Ascending aorta (tissue), 2 donors: Measurements from ENCODE around the gene SRGAP1. TPM values are rescaled to one million over a fixed set of nuclear protein-coding genes. Genes with fewer than 3 reads are reported as not detected.
A peak's percentile ranks its signal among the peaks of the same experiment; 100 is the strongest.

Experiments used
- DNase-seq, 2 donors: peaks; one replicate each; pipeline ENCODE4 v3.0.0-alpha.2; 2019; ENCODE audit warnings: low spot score in 2 of 2
- H3K27ac ChIP-seq, 2 donors: fragments of 200-600 bp; sonication (generic); one replicate each; pipeline ENCODE4 v1.5.1; 2016 to 2017; ENCODE audit warnings: mild to moderate bottlenecking in 1 of 2
- H3K27me3 ChIP-seq: fragments of 200-600 bp; sonication (generic); one replicate; pipeline ENCODE4 v1.5.1; 2017
- H3K36me3 ChIP-seq, 2 donors: fragments of 200-600 bp; sonication (generic); one replicate each; pipeline ENCODE4 v1.5.1; 2016
- H3K4me1 ChIP-seq, 2 donors: fragments of 200-600 bp; sonication (generic); one replicate each; pipeline ENCODE4 v1.5.1; 2016 to 2017; ENCODE audit warnings: mild to moderate bottlenecking in 1 of 2
- H3K4me3 ChIP-seq, 2 donors: fragments of 200-600 bp; sonication (generic); one replicate each; pipeline ENCODE4 v1.5.1; 2016 to 2017; ENCODE audit warnings: mild to moderate bottlenecking in 1 of 2
- H3K9me3 ChIP-seq, 2 donors: fragments of 200-600 bp; sonication (generic); one replicate each; pipeline ENCODE4 v1.5.1; 2016
- intact Hi-C: fragments of 100-400 bp; cut with DNase I; formaldehyde crosslinking; loops from one replicate; pipeline ENCODE4 v1.15.1; 2023
- total RNA-seq: library from RNA; depleted of rRNA; stranded (reverse); fragments of >200 nt; gene quantifications from one replicate; pipeline ENCODE4 v1.1.0, GENCODE V29; 2016
- TF ChIP-seq, protein P1 (sequence below), 3 experiments: fragments of 200-600 bp in 2 of 3; fragments of 450-650 bp in 1 of 3; sonication (generic) in 2 of 3; IDR thresholded peaks; one replicate each; pipeline ENCODE4 v1.5.1; 2016 to 2019; ENCODE audit warnings: antibody characterized with exemption in 3 of 3, mild to moderate bottlenecking in 1 of 3, moderate library complexity in 1 of 3

The SRGAP1 gene
- total RNA-seq, 1 donor from 2014 or later: 5.5 TPM

DNA sequence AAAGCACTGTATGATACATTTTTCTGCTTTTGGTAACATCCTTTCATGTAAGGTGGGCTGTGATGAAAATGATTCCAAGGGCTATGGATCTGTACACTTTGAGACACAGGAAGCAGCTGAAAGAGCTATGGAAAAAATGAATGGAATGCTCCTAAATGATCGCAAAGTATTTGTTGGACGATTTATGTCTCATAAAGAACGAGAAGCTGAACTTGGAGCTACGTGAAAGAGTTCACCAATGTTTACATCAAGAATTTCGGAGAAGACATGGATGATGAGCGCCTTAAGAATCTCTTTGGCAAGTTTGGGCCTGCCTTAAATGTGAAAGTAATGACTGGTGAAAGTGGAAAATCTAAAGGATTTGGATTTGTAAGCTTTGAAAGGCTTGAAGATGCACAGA, 22.1 kb upstream of the SRGAP1 start:
- Histone ChIP-seq H3K9me3 (no peaks in the 10 kb centered on the region), H3K36me3 (no peaks in the 10 kb centered on the region), H3K27ac (no peak overlapping the region), H3K27me3 (no peaks in the 10 kb centered on the region), H3K4me3 (peak overlapping the region; percentile 61 to 68), H3K4me1 (no peaks in the 10 kb centered on the region)
- intact Hi-C loops: no loop called here
- no peak for DNase-seq
- TF ChIP-seq, protein P1, sequence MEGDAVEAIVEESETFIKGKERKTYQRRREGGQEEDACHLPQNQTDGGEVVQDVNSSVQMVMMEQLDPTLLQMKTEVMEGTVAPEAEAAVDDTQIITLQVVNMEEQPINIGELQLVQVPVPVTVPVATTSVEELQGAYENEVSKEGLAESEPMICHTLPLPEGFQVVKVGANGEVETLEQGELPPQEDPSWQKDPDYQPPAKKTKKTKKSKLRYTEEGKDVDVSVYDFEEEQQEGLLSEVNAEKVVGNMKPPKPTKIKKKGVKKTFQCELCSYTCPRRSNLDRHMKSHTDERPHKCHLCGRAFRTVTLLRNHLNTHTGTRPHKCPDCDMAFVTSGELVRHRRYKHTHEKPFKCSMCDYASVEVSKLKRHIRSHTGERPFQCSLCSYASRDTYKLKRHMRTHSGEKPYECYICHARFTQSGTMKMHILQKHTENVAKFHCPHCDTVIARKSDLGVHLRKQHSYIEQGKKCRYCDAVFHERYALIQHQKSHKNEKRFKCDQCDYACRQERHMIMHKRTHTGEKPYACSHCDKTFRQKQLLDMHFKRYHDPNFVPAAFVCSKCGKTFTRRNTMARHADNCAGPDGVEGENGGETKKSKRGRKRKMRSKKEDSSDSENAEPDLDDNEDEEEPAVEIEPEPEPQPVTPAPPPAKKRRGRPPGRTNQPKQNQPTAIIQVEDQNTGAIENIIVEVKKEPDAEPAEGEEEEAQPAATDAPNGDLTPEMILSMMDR (IDR thresholded peaks at IDR 0.05): no peak

GRCh38 chr12:63823040-63823439, 21.5 kb upstream of the SRGAP1 start:
- TF ChIP-seq, protein P1 (IDR thresholded peaks at IDR 0.05): no peak
- no peak overlapping the region for H3K4me3 ChIP-seq
- intact Hi-C loops: no loop called here

GRCh38 chr12:63826006-63826585, 18.4 kb upstream of the SRGAP1 start:
- intact Hi-C loops: loop anchor here (1.0 kb wide), 1 partner anchor 430 kb away; no protein-coding TSS in a partner anchor
- TF ChIP-seq, protein P1 (IDR thresholded peaks at IDR 0.05): peak; percentile 50 to 75 (median 70)

More at GRCh38 chr12:63823040-63823439, 21.5 kb upstream of the SRGAP1 start:
- no peaks in the 10 kb centered on the region for H3K9me3 ChIP-seq
- no peaks in the 10 kb centered on the region for H3K27me3 ChIP-seq
- no peak for DNase-seq
- no peak overlapping the region for H3K27ac ChIP-seq
- H3K36me3 ChIP-seq: no peaks in the 10 kb centered on the region
- no peaks in the 10 kb centered on the region for H3K4me1 ChIP-seq

GRCh38 chr12:63828867-63829266, 15.6 kb upstream of the SRGAP1 start:
- intact Hi-C loops: no loop called here
- H3K27me3 ChIP-seq: no peaks in the 10 kb centered on the region
- H3K4me1 ChIP-seq: no peaks in the 10 kb centered on the region

More at GRCh38 chr12:63826006-63826585, 18.4 kb upstream of the SRGAP1 start:
- H3K4me1 ChIP-seq: no peaks in the 10 kb centered on the region
- DNase-seq: no peak
- H3K36me3 ChIP-seq: no peaks in the 10 kb centered on the region
- no peak overlapping the region for H3K4me3 ChIP-seq
- no peak overlapping the region for H3K27ac ChIP-seq
- H3K27me3 ChIP-seq: no peaks in the 10 kb centered on the region
- no peaks in the 10 kb centered on the region for H3K9me3 ChIP-seq

DNA sequence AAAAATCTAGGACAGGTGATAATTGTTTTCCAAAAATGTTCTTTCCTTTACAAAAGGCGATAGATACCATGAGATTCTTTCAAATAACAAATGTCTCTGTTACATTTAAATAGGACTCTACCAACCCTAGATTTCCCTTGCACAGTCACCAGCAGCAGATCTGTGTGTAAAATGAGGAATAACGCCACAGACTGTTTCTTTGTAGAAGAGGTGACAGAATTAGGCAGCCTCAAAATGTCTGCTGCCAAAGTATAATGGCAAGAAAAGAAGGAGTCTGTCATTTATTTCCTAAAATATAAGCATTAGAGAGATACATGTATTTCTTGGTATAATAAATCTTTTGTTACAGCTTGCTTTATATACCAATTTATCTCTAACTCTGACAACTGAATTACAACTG, 8.5 kb upstream of the SRGAP1 start:
- TF ChIP-seq, protein P1 (IDR thresholded peaks at IDR 0.05): no peak
- intact Hi-C loops: no loop called here

More at GRCh38 chr12:63828867-63829266, 15.6 kb upstream of the SRGAP1 start:
- TF ChIP-seq, protein P1 (IDR thresholded peaks at IDR 0.05): no peak
- no peaks in the 10 kb centered on the region for H3K36me3 ChIP-seq
- H3K9me3 ChIP-seq: no peaks in the 10 kb centered on the region
- H3K27ac ChIP-seq: no peak overlapping the region
- H3K4me3 ChIP-seq: no peak overlapping the region
- DNase-seq: no peak

More for the DNA sequence above, 8.5 kb upstream of the SRGAP1 start:
- H3K27ac ChIP-seq: no peak overlapping the region
- DNase-seq: no peak
- no peaks in the 10 kb centered on the region for H3K4me1 ChIP-seq
- H3K4me3 ChIP-seq: no peak overlapping the region
- H3K27me3 ChIP-seq: no peaks in the 10 kb centered on the region
- H3K9me3 ChIP-seq: no peaks in the 10 kb centered on the region
- H3K36me3 ChIP-seq: no peaks in the 10 kb centered on the region
